ENCODE results near the gene CCN6.

DNA sequence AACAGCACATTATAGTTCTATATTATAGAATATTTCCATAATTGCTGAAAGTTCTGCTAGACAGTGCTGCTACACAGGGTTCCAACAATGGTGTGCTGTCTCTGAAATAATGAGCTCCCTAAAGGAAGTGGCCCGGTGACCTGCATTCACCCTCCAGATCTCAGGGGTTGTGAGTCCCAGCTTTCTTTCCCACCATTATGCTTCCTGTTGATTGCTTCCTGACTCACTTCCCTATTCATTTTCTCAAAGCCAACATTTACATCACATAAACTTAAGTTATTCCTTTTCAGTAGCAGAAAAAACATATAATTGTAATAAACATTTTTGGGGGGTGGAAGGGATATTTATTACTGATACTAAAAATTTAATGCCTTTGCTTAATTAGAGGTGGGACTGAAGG, 12.9 kb upstream of the CCN6 start:
- TF ChIP-seq, protein P1, sequence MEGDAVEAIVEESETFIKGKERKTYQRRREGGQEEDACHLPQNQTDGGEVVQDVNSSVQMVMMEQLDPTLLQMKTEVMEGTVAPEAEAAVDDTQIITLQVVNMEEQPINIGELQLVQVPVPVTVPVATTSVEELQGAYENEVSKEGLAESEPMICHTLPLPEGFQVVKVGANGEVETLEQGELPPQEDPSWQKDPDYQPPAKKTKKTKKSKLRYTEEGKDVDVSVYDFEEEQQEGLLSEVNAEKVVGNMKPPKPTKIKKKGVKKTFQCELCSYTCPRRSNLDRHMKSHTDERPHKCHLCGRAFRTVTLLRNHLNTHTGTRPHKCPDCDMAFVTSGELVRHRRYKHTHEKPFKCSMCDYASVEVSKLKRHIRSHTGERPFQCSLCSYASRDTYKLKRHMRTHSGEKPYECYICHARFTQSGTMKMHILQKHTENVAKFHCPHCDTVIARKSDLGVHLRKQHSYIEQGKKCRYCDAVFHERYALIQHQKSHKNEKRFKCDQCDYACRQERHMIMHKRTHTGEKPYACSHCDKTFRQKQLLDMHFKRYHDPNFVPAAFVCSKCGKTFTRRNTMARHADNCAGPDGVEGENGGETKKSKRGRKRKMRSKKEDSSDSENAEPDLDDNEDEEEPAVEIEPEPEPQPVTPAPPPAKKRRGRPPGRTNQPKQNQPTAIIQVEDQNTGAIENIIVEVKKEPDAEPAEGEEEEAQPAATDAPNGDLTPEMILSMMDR (IDR thresholded peaks at IDR 0.05), result no peak
- TF ChIP-seq POLR2AphosphoS5 (IDR thresholded peaks at IDR 0.05; ENCODE audit: insufficient read depth in 1 of 2, low read depth in 1 of 2) (no peak), POLR2A (IDR thresholded peaks at IDR 0.05) (no peak)

Measured in vagina (tissue), 2 donors.